ENCODE results near the gene ADRA1B. TPM values are rescaled to one million over a fixed set of nuclear protein-coding genes. Genes with fewer than 3 reads are reported as not detected.

The ADRA1B gene
- total RNA-seq, 4 donors from 2014 or later, result under 0.01 to 5.2 (median 1.2) TPM; not detected in 1

- Histone ChIP-seq H3K27me3 (no peaks in the 10 kb centered on the region), H3K36me3 (no peaks in the 10 kb centered on the region), H3K27ac (no peak overlapping the region), H3K4me1 (no peaks in the 10 kb centered on the region), H3K9me3 (no peaks in the 10 kb centered on the region), H3K4me3 (no peak overlapping the region)
- no peak for DNase-seq
- intact Hi-C loops (cut with DNase I; ENCODE audit: low total_unique reads), result no loop called here
- TF ChIP-seq CTCF (IDR thresholded peaks at IDR 0.05) (no peak), POLR2A (IDR thresholded peaks at IDR 0.05) (no peak)
Measured at GRCh38 chr5:159901308-159901707, 15.0 kb upstream of the ADRA1B start.

- intact Hi-C loops (cut with DNase I; ENCODE audit: low total_unique reads), result no loop called here
- Histone ChIP-seq H3K4me3 (no peak overlapping the region), H3K4me1 (no peaks in the 10 kb centered on the region), H3K27me3 (no peaks in the 10 kb centered on the region), H3K9me3 (no peaks in the 10 kb centered on the region), H3K36me3 (no peaks in the 10 kb centered on the region), H3K27ac (no peak overlapping the region)
- no peak for DNase-seq
- TF ChIP-seq POLR2A (IDR thresholded peaks at IDR 0.05) (no peak), CTCF (IDR thresholded peaks at IDR 0.05) (no peak)
Measured at GRCh38 chr5:159901772-159902171, 14.5 kb upstream of the ADRA1B start.

GRCh38 chr5:159902444-159903121 lies 13.7 kb upstream of the ADRA1B start:
- H3K36me3 ChIP-seq, result no peaks in the 10 kb centered on the region
- no peak overlapping the region for H3K4me3 ChIP-seq
- intact Hi-C loops (cut with DNase I; ENCODE audit: low total_unique reads), result no loop called here

GRCh38 chr5:159903131-159903530 lies 13.2 kb upstream of the ADRA1B start:
- DNase-seq, result no peak
- Histone ChIP-seq H3K27ac (peak overlapping the region in 1 of 2 donors; percentile 7), H3K36me3 (no peaks in the 10 kb centered on the region), H3K4me1 (no peaks in the 10 kb centered on the region), H3K9me3 (no peaks in the 10 kb centered on the region), H3K27me3 (no peaks in the 10 kb centered on the region), H3K4me3 (no peak overlapping the region)
- intact Hi-C loops (cut with DNase I; ENCODE audit: low total_unique reads), result no loop called here
- TF ChIP-seq POLR2A (IDR thresholded peaks at IDR 0.05) (no peak), CTCF (IDR thresholded peaks at IDR 0.05) (no peak)

More at GRCh38 chr5:159902444-159903121, 13.7 kb upstream of the ADRA1B start:
- no peaks in the 10 kb centered on the region for H3K9me3 ChIP-seq
- H3K27ac ChIP-seq, result peak overlapping the region in 1 of 2 donors; percentile 7
- no peak for DNase-seq
- TF ChIP-seq CTCF (IDR thresholded peaks at IDR 0.05), result no peak
- H3K4me1 ChIP-seq, result no peaks in the 10 kb centered on the region
- H3K27me3 ChIP-seq, result no peaks in the 10 kb centered on the region

GRCh38 chr5:159904874-159905273 lies 11.4 kb upstream of the ADRA1B start:
- H3K27me3 ChIP-seq, result no peaks in the 10 kb centered on the region
- H3K36me3 ChIP-seq, result no peaks in the 10 kb centered on the region
- no peak overlapping the region for H3K4me3 ChIP-seq
- TF ChIP-seq POLR2A (IDR thresholded peaks at IDR 0.05) (no peak), CTCF (IDR thresholded peaks at IDR 0.05) (no peak)
- H3K27ac ChIP-seq, result no peak overlapping the region
- H3K4me1 ChIP-seq, result no peaks in the 10 kb centered on the region
- DNase-seq, result no peak
- no peaks in the 10 kb centered on the region for H3K9me3 ChIP-seq
- intact Hi-C loops (cut with DNase I; ENCODE audit: low total_unique reads), result no loop called here
